IMR-90 (cell line): ENCODE measurements around the gene FMN2.

Experiments used
- BHLHE40 ChIP-seq: fragments of 150-350 bp; IDR thresholded peaks from 2 replicates; pipeline ENCODE4 v1.6.1; 2016; ENCODE audit warnings: mild to moderate bottlenecking, low read depth, low read length
- CEBPB ChIP-seq: IDR thresholded peaks from 2 replicates; pipeline ENCODE4 v1.6.1; 2012; ENCODE audit warnings: low read depth, low read length, improper control_type of control experiment
- CHD1 ChIP-seq: IDR thresholded peaks from 2 replicates; pipeline ENCODE4 v1.6.1; 2012; ENCODE audit warnings: low read depth, low read length, improper control_type of control experiment
- CTCF ChIP-seq: conservative IDR thresholded peaks from 2 replicates; pipeline ENCODE4 v1.5.1; 2012; ENCODE audit warnings: mild to moderate bottlenecking, low read depth, low read length, improper control_type of control experiment
- FOS ChIP-seq: fragments of 150-350 bp; IDR thresholded peaks from 2 replicates; pipeline ENCODE4 v1.6.1; 2016; ENCODE audit warnings: low read depth, low read length
- MAFK ChIP-seq: IDR thresholded peaks from 2 replicates; pipeline ENCODE4 v1.6.1; 2012; ENCODE audit warnings: low read depth, low read length, improper control_type of control experiment
- MXI1 ChIP-seq: IDR thresholded peaks from 2 replicates; pipeline ENCODE4 v1.6.1; 2012; ENCODE audit warnings: low read depth, mild to moderate bottlenecking, low read length, moderate library complexity, borderline replicate concordance
- POLR2A ChIP-seq: IDR thresholded peaks from 2 replicates; pipeline ENCODE4 v1.6.1; 2012; ENCODE audit warnings: mild to moderate bottlenecking, low read depth, low read length
- RAD21 ChIP-seq: IDR thresholded peaks from 2 replicates; pipeline ENCODE4 v1.6.1; 2012; ENCODE audit warnings: low read length, improper control_type of control experiment
- RCOR1 ChIP-seq: IDR thresholded peaks from 2 replicates; pipeline ENCODE4 v1.6.1; 2012; ENCODE audit warnings: mild to moderate bottlenecking, low read length, improper control_type of control experiment; ENCODE audit not compliant: insufficient replicate concordance
- RFX5 ChIP-seq: IDR thresholded peaks from 2 replicates; pipeline ENCODE4 v1.8.0; 2012; ENCODE audit warnings: low read depth, mild to moderate bottlenecking, low read length, moderate library complexity
- SMC3 ChIP-seq: fragments of 150-350 bp; IDR thresholded peaks from 2 replicates; pipeline ENCODE4 v1.6.1; 2016; ENCODE audit warnings: low read depth, mild to moderate bottlenecking, antibody characterized with exemption, low read length, moderate library complexity
- USF2 ChIP-seq: fragments of 150-350 bp; IDR thresholded peaks from 2 replicates; pipeline ENCODE4 v1.6.1; 2017; ENCODE audit warnings: mild to moderate bottlenecking, antibody characterized with exemption, low read length, low read depth

GRCh38 chr1:240199758-240200645, 108.3 kb downstream of the FMN2 start:
- TF ChIP-seq CTCF (no peak), CHD1 (no peak), POLR2A (no peak), RFX5 (no peak), BHLHE40 (no peak), RAD21 (no peak), USF2 (no peak), MAFK (peak; percentile 21; the same call in 1 of the 2 replicates), RCOR1 (no peak), FOS (no peak), MXI1 (no peak), CEBPB (peak; percentile 94), SMC3 (no peak)
